HL-60 (cell line): ENCODE measurements around the gene NCOA3.
"Not testable (repeated sequence)": the region's sequence is repeated elsewhere in the genome, so short reads cannot be mapped to it uniquely, and the experiment has no call there.

Source experiments
- DNase-seq, 2 experiments: peaks; one replicate each; pipeline ENCODE4 v3.0.0-alpha.2; 2010 to 2020; ENCODE audit warnings: low read depth in 1 of 2, low spot score in 1 of 2
- H3K27ac ChIP-seq: fragments of 250-450 bp; sonication (Bioruptor Pico); replicated peaks from 2 replicates; pipeline ENCODE4 v1.5.1; 2020; ENCODE audit warnings: mild to moderate bottlenecking, moderate library complexity
- H3K27me3 ChIP-seq: fragments of 250-450 bp; sonication (Bioruptor Pico); 2 replicates; pipeline ENCODE4 v1.5.1; 2021; ENCODE audit warnings: mild to moderate bottlenecking, moderate library complexity; ENCODE audit not compliant: insufficient read depth, poor library complexity, severe bottlenecking
- H3K4me3 ChIP-seq: replicated peaks from 2 replicates; pipeline ENCODE4 v1.5.1; 2011; ENCODE audit warnings: mild to moderate bottlenecking, control low read depth, low read length; ENCODE audit not compliant: insufficient read depth
- GABPA ChIP-seq: IDR thresholded peaks from 2 replicates; pipeline ENCODE4 v1.6.1; 2012; ENCODE audit warnings: low read depth
- POLR2AphosphoS5 ChIP-seq: IDR thresholded peaks from 2 replicates; pipeline ENCODE4 v1.6.1; 2012; ENCODE audit warnings: low read depth
- SPI1 ChIP-seq: IDR thresholded peaks from 2 replicates; pipeline ENCODE4 v1.6.1; 2012; ENCODE audit warnings: low read depth, mild to moderate bottlenecking, borderline replicate concordance
- TF ChIP-seq, protein P1 (sequence below): IDR thresholded peaks from 2 replicates; pipeline ENCODE4 v1.6.1; 2012; ENCODE audit warnings: low read depth; ENCODE audit not compliant: insufficient replicate concordance
- TF ChIP-seq, protein P2 (sequence below): IDR thresholded peaks from one replicate; pipeline ENCODE4 v1.5.1; 2011; ENCODE audit warnings: low read length, control low read depth, inconsistent platforms; ENCODE audit not compliant: insufficient read depth

Gene NCOA3

DNA sequence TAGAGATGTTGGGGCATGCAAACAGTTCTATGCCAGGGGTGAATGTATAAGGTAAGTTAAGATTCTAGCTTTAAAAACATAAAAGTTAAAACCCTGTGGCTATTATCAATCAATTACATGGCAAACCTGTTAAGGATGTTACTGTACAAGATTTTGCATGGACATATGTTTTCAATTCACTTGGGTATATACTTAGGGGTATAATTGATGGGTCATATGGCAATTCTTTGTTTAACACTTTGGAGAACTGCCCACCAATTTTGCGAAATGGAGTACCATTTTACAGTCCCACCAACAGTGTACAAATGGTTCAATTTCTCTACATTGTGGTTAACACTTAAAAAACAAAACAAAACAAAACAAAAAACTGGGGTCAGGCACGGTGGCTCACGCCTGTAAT, 9.4 kb upstream of the NCOA3 start:
- no peak overlapping the region for H3K27ac ChIP-seq
- no peak for DNase-seq
- H3K4me3 ChIP-seq, result no peak overlapping the region
- TF ChIP-seq, protein P1, sequence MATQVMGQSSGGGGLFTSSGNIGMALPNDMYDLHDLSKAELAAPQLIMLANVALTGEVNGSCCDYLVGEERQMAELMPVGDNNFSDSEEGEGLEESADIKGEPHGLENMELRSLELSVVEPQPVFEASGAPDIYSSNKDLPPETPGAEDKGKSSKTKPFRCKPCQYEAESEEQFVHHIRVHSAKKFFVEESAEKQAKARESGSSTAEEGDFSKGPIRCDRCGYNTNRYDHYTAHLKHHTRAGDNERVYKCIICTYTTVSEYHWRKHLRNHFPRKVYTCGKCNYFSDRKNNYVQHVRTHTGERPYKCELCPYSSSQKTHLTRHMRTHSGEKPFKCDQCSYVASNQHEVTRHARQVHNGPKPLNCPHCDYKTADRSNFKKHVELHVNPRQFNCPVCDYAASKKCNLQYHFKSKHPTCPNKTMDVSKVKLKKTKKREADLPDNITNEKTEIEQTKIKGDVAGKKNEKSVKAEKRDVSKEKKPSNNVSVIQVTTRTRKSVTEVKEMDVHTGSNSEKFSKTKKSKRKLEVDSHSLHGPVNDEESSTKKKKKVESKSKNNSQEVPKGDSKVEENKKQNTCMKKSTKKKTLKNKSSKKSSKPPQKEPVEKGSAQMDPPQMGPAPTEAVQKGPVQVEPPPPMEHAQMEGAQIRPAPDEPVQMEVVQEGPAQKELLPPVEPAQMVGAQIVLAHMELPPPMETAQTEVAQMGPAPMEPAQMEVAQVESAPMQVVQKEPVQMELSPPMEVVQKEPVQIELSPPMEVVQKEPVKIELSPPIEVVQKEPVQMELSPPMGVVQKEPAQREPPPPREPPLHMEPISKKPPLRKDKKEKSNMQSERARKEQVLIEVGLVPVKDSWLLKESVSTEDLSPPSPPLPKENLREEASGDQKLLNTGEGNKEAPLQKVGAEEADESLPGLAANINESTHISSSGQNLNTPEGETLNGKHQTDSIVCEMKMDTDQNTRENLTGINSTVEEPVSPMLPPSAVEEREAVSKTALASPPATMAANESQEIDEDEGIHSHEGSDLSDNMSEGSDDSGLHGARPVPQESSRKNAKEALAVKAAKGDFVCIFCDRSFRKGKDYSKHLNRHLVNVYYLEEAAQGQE, result no peak
- TF ChIP-seq POLR2AphosphoS5 (no peak), SPI1 (no peak), GABPA (no peak)
- TF ChIP-seq, protein P2, sequence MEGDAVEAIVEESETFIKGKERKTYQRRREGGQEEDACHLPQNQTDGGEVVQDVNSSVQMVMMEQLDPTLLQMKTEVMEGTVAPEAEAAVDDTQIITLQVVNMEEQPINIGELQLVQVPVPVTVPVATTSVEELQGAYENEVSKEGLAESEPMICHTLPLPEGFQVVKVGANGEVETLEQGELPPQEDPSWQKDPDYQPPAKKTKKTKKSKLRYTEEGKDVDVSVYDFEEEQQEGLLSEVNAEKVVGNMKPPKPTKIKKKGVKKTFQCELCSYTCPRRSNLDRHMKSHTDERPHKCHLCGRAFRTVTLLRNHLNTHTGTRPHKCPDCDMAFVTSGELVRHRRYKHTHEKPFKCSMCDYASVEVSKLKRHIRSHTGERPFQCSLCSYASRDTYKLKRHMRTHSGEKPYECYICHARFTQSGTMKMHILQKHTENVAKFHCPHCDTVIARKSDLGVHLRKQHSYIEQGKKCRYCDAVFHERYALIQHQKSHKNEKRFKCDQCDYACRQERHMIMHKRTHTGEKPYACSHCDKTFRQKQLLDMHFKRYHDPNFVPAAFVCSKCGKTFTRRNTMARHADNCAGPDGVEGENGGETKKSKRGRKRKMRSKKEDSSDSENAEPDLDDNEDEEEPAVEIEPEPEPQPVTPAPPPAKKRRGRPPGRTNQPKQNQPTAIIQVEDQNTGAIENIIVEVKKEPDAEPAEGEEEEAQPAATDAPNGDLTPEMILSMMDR, result no peak
- no peaks in the 10 kb centered on the region for H3K27me3 ChIP-seq

DNA sequence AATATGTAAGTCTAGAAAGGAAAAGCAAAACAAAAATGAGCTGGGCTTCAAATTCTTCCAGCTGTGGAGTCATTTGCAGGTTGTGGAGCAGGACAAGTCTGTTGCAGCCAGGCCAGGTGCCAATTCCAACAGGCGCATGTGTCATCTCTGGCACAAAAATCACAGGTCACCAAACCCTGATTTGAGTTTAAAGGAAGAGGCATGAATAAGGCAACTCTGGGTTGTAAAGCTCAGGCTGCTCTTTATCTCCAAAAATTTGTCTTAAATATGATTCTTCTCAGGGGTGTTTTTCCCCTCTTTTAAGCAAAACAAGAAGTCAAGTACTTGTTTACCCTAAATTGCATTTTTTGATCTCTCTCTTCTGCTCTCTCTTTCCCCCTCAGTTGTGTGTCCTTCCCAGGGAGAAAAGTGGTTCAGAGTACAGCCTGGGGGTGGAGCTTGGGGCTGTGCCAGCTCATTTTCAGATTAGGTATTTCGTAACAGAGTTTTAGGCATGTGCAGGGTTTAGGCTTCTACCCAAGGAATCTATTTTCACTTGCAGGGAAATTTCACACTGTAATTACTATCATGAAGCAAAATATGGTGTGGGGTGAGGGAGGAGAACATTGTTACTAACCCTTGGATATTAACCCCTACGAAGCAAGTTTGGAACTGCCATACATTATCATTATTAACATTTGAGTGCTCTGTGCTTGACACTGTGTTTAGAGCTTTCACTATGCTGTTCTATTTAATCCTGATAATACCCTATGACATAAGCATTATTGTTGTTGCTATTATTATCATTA, 8.3 kb upstream of the NCOA3 start:
- no peak overlapping the region; the same call in 1 of the 2 replicates for H3K27ac ChIP-seq
- peak; percentile 59 to 70 for DNase-seq
- no peaks in the 10 kb centered on the region for H3K27me3 ChIP-seq
- H3K4me3 ChIP-seq, result no peak overlapping the region
- no peak for TF ChIP-seq SPI1
- TF ChIP-seq GABPA, result no peak

DNA sequence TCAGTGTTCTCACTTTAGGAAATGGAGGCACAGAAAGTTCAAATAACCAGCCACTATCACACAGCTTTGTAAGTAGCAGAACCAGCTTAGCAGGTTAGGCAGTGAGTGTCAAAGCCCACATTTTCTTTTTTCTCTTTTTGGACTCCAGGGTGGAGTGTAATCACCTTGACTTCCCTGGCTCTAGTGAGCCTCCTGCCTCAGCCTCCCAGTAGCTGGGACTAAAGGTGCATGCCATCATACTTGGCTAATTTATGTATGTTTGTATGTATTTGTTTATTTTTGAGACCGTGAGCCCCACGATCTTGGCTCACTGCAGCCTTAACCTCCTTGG, 7.8 kb upstream of the NCOA3 start:
- TF ChIP-seq, protein P1, result no peak
- TF ChIP-seq GABPA, result no peak
- TF ChIP-seq, protein P2, result no peak
- no peak for TF ChIP-seq SPI1
- no peak for TF ChIP-seq POLR2AphosphoS5
- no peak overlapping the region for H3K4me3 ChIP-seq
- no peak for DNase-seq
- no peaks in the 10 kb centered on the region for H3K27me3 ChIP-seq
- H3K27ac ChIP-seq, result no peak overlapping the region

DNA sequence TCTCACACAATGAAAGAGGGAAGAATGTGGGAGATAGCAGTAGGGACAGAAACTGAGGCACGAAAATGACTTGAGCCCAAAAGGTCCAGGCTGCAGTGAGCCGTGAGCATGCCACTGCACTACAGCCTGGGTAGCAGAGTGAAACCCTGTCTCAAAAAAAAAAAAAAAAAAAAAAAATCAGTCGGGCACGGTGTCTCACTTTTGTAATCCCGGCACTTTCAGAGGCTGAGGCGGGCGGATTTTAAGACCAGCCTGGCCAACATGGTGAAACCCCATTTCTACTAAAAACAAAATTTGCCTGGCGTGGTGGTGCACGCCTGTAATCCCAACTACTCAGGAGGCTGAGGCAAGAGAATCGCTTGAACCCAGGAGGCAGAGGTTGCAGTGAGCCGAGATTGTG, 7.1 kb upstream of the NCOA3 start:
- DNase-seq, H3K27me3 ChIP-seq, H3K4me3 ChIP-seq, H3K27ac ChIP-seq: not testable (repeated sequence)

DNA sequence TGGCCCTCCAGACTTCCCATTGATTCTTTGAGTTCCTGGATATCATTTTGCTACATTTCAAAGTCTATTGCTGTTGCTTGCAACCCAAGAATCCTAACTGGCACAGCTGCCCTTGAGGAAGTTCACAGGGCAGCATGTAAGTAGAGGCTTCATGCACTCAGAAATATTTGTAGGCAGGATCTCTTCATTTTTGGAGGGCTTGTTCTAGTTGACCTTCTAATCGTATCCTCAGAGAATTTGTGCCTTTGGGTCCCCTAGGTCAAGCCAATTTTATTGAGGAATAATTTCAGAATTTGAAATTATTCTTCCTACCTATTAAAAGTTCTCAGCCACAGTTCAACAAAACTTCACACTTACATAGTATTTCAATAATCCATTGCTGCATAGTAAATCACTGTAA, 5.6 kb upstream of the NCOA3 start:
- no peak for DNase-seq
- no peak overlapping the region for H3K27ac ChIP-seq
- no peak overlapping the region for H3K4me3 ChIP-seq
- TF ChIP-seq, protein P2, result no peak
- no peak for TF ChIP-seq POLR2AphosphoS5
- no peak for TF ChIP-seq GABPA
- TF ChIP-seq, protein P1, result no peak
- no peak for TF ChIP-seq SPI1
- no peaks in the 10 kb centered on the region for H3K27me3 ChIP-seq
